Brain microvascular endothelial cell (primary cell): Measurements from ENCODE around the gene EMP2.

ENCODE experiments used
- DNase-seq: peaks from one replicate; pipeline ENCODE4 v3.0.0-alpha.2; 2020
- H3K27ac ChIP-seq: fragments of 250-450 bp; sonication (Bioruptor Pico); 2 replicates; pipeline ENCODE4 v1.5.1; 2020; ENCODE audit warnings: mild to moderate bottlenecking, moderate library complexity
- H3K27me3 ChIP-seq: fragments of 250-450 bp; sonication (Bioruptor Pico); replicated peaks from 2 replicates; pipeline ENCODE4 v1.5.1; 2020; ENCODE audit warnings: mild to moderate bottlenecking
- H3K36me3 ChIP-seq: fragments of 250-450 bp; sonication (Bioruptor Pico); replicated peaks from 2 replicates; pipeline ENCODE4 v1.5.1; 2020; ENCODE audit warnings: mild to moderate bottlenecking
- H3K4me3 ChIP-seq: 2 replicates; pipeline ENCODE4 v1.5.1; 2011; ENCODE audit warnings: low read depth, mild to moderate bottlenecking, control low read depth, low read length, moderate library complexity
- in situ Hi-C: cut with HindIII; loops from 2 replicates; pipeline ENCODE4 v1.10.0; 2017; ENCODE audit warnings: low sequenced_read_pairs, low pct_ligation_motif_present
- TF ChIP-seq, protein P1 (sequence below): IDR thresholded peaks from 2 replicates; pipeline ENCODE4 v1.5.1; 2011; ENCODE audit warnings: low read depth, mild to moderate bottlenecking, moderate library complexity, low read length, control low read depth, inconsistent platforms; ENCODE audit errors: missing control alignments

EMP2 gene

DNA sequence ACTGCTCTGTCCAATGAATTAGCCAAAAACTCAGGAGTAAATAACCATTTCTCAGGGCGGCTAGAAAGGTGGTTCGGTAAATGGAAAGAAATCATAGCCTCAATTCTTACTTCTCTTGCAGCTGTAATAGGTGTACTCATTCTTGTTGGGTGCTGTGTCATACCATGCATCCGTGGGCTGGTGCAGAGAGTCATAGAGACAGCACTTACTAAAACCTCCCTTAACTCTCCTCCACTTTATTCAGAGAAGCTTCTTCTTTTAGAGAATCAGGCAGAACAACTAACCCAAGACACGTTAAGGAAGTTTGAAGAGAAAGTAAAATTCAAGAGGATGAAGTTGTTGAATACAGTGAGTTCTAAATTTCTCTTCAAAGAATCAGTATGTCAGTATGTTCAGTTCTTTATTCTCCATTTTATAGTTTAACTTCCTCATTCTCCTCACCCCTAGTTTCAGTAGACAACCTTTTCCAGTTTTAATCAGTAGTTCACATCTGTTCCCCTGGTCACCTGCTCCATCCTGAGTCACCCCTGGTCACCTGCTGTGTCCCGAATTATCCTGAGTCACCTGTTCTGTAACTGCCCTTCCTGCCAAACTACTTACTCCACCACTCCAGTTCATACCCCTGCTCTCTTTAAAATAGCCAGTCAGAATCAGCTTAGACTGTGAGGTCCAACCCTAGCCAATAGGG is 85.9 kb downstream of the EMP2 start:
- in situ Hi-C loops: no loop called here
- Histone ChIP-seq H3K27ac (no peak overlapping the region), H3K4me3 (no peak overlapping the region), H3K36me3 (no peaks in the 10 kb centered on the region), H3K27me3 (no peaks in the 10 kb centered on the region)
- DNase-seq: no peak
- TF ChIP-seq, protein P1, sequence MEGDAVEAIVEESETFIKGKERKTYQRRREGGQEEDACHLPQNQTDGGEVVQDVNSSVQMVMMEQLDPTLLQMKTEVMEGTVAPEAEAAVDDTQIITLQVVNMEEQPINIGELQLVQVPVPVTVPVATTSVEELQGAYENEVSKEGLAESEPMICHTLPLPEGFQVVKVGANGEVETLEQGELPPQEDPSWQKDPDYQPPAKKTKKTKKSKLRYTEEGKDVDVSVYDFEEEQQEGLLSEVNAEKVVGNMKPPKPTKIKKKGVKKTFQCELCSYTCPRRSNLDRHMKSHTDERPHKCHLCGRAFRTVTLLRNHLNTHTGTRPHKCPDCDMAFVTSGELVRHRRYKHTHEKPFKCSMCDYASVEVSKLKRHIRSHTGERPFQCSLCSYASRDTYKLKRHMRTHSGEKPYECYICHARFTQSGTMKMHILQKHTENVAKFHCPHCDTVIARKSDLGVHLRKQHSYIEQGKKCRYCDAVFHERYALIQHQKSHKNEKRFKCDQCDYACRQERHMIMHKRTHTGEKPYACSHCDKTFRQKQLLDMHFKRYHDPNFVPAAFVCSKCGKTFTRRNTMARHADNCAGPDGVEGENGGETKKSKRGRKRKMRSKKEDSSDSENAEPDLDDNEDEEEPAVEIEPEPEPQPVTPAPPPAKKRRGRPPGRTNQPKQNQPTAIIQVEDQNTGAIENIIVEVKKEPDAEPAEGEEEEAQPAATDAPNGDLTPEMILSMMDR: no peak

DNA sequence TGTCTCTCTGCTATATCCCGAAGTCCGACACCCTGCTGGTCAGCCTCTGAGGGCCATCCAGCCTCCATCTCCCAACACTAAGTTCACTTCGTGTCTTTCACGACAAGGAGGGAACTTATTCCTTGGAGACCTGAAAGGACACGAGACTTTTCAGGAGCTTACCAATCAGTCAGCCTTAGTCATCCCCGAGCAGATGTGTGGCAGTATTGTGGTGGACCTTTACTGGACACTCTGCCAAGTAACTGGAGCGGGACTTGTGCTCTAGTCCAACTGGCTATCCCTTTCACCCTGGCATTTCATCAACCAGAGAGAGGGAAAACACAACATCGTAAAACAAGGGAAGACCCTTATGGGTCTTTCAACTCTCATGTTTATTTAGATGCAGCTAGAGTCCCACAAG is 87.1 kb downstream of the EMP2 start:
- TF ChIP-seq, protein P1: no peak
- H3K27me3 ChIP-seq: no peaks in the 10 kb centered on the region
- H3K4me3 ChIP-seq: no peak overlapping the region
- no peak for DNase-seq
- in situ Hi-C loops: no loop called here
- no peaks in the 10 kb centered on the region for H3K36me3 ChIP-seq
- H3K27ac ChIP-seq: no peak overlapping the region

DNA sequence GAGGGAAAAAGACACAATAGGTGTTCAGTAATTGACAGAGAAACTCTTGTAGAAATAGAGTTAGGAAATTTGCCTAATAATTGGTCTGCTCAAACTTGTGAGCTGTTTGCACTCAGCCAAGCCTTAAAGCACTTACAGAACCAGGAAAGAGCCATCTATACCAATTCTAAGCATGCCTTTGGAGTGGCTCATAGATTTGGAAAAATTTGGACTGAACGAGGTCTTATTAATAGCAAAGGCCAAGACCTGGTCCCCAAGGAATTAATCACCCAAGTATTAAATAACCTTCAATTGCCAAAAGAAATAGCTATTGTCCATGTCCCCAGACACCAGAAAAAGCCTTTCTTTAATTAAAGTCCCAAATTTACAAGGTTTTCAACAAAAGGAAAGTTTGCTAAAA is 90.3 kb downstream of the EMP2 start:
- no peak overlapping the region for H3K4me3 ChIP-seq
- H3K36me3 ChIP-seq: no peaks in the 10 kb centered on the region
- TF ChIP-seq, protein P1: no peak
- DNase-seq: no peak
- in situ Hi-C loops: no loop called here
- H3K27ac ChIP-seq: no peak overlapping the region
- H3K27me3 ChIP-seq: no peaks in the 10 kb centered on the region

DNA sequence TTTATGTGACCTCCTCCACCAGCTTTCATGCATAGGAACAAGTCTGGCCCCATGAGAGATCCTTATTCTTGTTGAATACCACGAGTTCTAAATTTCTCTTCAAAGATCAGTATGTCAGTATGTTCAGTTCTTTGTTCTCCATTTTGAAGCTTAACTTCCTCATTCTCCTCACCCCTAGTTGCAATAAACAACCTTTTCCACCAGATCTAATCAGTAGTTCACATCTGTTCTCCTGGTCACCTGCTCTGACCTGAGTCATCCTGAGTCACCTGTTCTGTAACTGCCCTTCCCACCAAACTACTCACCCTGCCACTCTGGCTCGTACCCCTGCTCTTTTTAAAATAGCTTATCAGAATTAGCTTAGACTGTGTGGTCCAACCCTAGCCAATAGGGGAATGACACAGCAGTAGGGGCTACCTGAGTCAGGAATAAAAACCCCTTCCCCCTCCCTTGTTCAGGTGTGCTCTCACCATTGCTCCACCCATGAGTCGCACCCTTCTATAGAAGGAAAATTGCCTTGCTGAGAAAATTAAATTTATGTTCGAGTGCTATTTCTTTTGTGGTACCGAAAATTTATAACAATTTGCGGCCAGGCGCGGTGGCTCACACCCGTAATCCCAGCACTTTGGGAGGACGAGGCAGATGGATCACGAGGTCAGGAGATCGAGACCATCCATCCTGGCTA is 94.6 kb downstream of the EMP2 start:
- TF ChIP-seq, protein P1: no peak
- no peaks in the 10 kb centered on the region for H3K36me3 ChIP-seq
- no peak overlapping the region for H3K27ac ChIP-seq
- no peaks in the 10 kb centered on the region for H3K27me3 ChIP-seq
- in situ Hi-C loops: no loop called here
- H3K4me3 ChIP-seq: no peak overlapping the region
- no peak for DNase-seq

DNA sequence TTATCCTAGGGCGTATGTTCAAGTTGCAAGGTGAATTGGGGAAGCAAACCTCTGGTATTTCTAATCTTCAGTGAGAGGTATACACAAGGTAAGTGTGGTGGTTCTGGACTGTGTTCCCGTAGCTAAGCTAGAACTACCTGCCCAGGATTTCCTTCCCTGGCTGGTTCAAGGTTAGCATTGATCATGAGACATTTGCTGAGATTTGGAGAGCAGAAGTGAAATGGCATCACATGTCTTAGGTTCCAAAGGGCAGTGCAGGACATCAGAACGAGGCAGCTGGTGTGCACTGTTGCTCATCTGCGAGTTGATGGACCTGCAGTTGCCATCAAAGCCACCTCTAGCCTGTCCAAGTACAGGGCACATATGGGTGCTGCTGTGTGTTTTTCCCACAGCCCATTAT is 95.2 kb downstream of the EMP2 start:
- in situ Hi-C loops: no loop called here

More for the DNA sequence above, 95.2 kb downstream of the EMP2 start:
- H3K4me3 ChIP-seq: no peak overlapping the region
- H3K27me3 ChIP-seq: no peaks in the 10 kb centered on the region
- H3K36me3 ChIP-seq: no peaks in the 10 kb centered on the region
- no peak for DNase-seq
- H3K27ac ChIP-seq: no peak overlapping the region
- TF ChIP-seq, protein P1: no peak
